Neural cell (in vitro differentiated cells): Measurements from ENCODE around the gene BATF3. TPM values are rescaled to one million over a fixed set of nuclear protein-coding genes. Genes with fewer than 3 reads are reported as not detected.

Experiments
- H2AFZ ChIP-seq: fragments of 200-600, 300-800 bp; sonication (generic), shearing (Covaris generic); 2 replicates; pipeline ENCODE4 v1.6.0; 2014; ENCODE audit warnings: low read depth, mild to moderate bottlenecking, antibody characterized with exemption, low read length, moderate library complexity
- H3F3A ChIP-seq: fragments of 200-600 bp; shearing (Covaris generic); 2 replicates; pipeline ENCODE4 v1.6.1; 2016; ENCODE audit warnings: mild to moderate bottlenecking, moderate library complexity, mixed read lengths, antibody characterized with exemption, low read length; ENCODE audit not compliant: insufficient read depth, poor library complexity, severe bottlenecking
- H3K27ac ChIP-seq: fragments of 200-600, 300-800 bp; sonication (generic), shearing (Covaris generic); 2 replicates; pipeline ENCODE4 v1.5.1; 2014; ENCODE audit warnings: mild to moderate bottlenecking, low read length, moderate library complexity
- H3K27me3 ChIP-seq: fragments of 300-800, 200-600 bp; sonication (generic), shearing (Covaris generic); 2 replicates; pipeline ENCODE4 v1.6.0; 2014; ENCODE audit warnings: mild to moderate bottlenecking, low read depth, low read length, moderate library complexity; ENCODE audit not compliant: insufficient read depth
- H3K36me3 ChIP-seq: fragments of 300-800, 200-600 bp; sonication (generic), shearing (Covaris generic); 2 replicates; pipeline ENCODE4 v1.5.1; 2014; ENCODE audit warnings: mild to moderate bottlenecking, antibody characterized with exemption, low read length, moderate library complexity; ENCODE audit not compliant: insufficient read depth
- H3K4me2 ChIP-seq: fragments of 300-800, 200-600 bp; sonication (generic), shearing (Covaris generic); 2 replicates; pipeline ENCODE4 v1.6.0; 2014; ENCODE audit warnings: mild to moderate bottlenecking, low read length
- H3K4me3 ChIP-seq: fragments of 300-800, 200-600 bp; sonication (generic), shearing (Covaris generic); 2 replicates; pipeline ENCODE4 v1.5.1; 2014; ENCODE audit warnings: mild to moderate bottlenecking, low read length, moderate library complexity
- H3K79me2 ChIP-seq: fragments of 200-600 bp; shearing (Covaris generic); replicated peaks from 2 replicates; pipeline ENCODE4 v1.6.0; 2014; ENCODE audit warnings: mild to moderate bottlenecking, low read length, moderate library complexity; ENCODE audit not compliant: insufficient read depth
- H3K9ac ChIP-seq: fragments of 300-800, 200-600 bp; sonication (generic), shearing (Covaris generic); 2 replicates; pipeline ENCODE4 v1.6.1; 2016; ENCODE audit warnings: mild to moderate bottlenecking, low read length, mixed read lengths
- H3K9me2 ChIP-seq: fragments of 200-600 bp; shearing (Covaris generic); 2 replicates; pipeline ENCODE4 v1.6.1; 2016; ENCODE audit warnings: mild to moderate bottlenecking, low read length, mixed read lengths; ENCODE audit not compliant: insufficient read depth
- H3K9me3 ChIP-seq: fragments of 200-600, 300-800 bp; sonication (generic), shearing (Covaris generic); 2 replicates; pipeline ENCODE4 v1.6.1; 2016; ENCODE audit warnings: mild to moderate bottlenecking, mixed run types, low read length, moderate library complexity, mixed read lengths
- H4K20me1 ChIP-seq: fragments of 200-600 bp; shearing (Covaris generic); 2 replicates; pipeline ENCODE4 v1.6.1; 2016; ENCODE audit warnings: mild to moderate bottlenecking, mixed run types; ENCODE audit not compliant: insufficient read depth
- CTCF ChIP-seq: fragments of 450-650 bp; IDR thresholded peaks from 2 replicates; pipeline ENCODE4 v1.5.1; 2014; ENCODE audit warnings: antibody characterized with exemption, mild to moderate bottlenecking, moderate library complexity; ENCODE audit not compliant: poor library complexity, severe bottlenecking
- EP300 ChIP-seq: fragments of 450-650 bp; conservative IDR thresholded peaks from 2 replicates; pipeline ENCODE4 v1.6.1; 2014; ENCODE audit warnings: antibody characterized with exemption, mild to moderate bottlenecking, moderate library complexity; ENCODE audit not compliant: poor library complexity, severe bottlenecking
- EZH2 ChIP-seq: fragments of 200-600, 300-800 bp; shearing (Covaris generic), sonication (generic); IDR thresholded peaks from 2 replicates; pipeline ENCODE4 v1.6.1; 2014; ENCODE audit warnings: antibody characterized with exemption, low read length, borderline replicate concordance, mild to moderate bottlenecking; ENCODE audit not compliant: insufficient read depth, poor library complexity, severe bottlenecking
- MXI1 ChIP-seq: fragments of 450-650 bp; conservative IDR thresholded peaks from 2 replicates; pipeline ENCODE4 v1.6.1; 2014; ENCODE audit warnings: antibody characterized with exemption, mild to moderate bottlenecking; ENCODE audit not compliant: poor library complexity, severe bottlenecking
- POLR2AphosphoS5 ChIP-seq: IDR thresholded peaks from 2 replicates; pipeline ENCODE4 v1.6.1; 2012
- RAD21 ChIP-seq: fragments of 450-650 bp; conservative IDR thresholded peaks from 2 replicates; pipeline ENCODE4 v1.6.1; 2014; ENCODE audit warnings: antibody characterized with exemption, mild to moderate bottlenecking, moderate library complexity
- REST ChIP-seq: IDR thresholded peaks from 2 replicates; pipeline ENCODE4 v1.6.1; 2012; ENCODE audit warnings: borderline replicate concordance
- SMC3 ChIP-seq: fragments of 450-650 bp; conservative IDR thresholded peaks from 2 replicates; pipeline ENCODE4 v1.6.1; 2014; ENCODE audit warnings: antibody characterized with exemption, mild to moderate bottlenecking, moderate library complexity; ENCODE audit not compliant: poor library complexity
- TAF1 ChIP-seq: IDR thresholded peaks from 2 replicates; pipeline ENCODE4 v1.6.1; 2012; ENCODE audit warnings: low read depth
- polyA plus RNA-seq: library from polyadenylated mRNA; depleted of rRNA; stranded (reverse); fragments of >200 nt; gene quantifications from 2 replicates; pipeline ENCODE4 v1.2.3, GENCODE V29; 2014

The BATF3 gene
- polyA plus RNA-seq, 1 donor from 2014 or later, result 0.82 TPM

GRCh38 chr1:212669102-212669501 is 30.5 kb downstream of the BATF3 start:
- H3K79me2 ChIP-seq, result no peaks in the 10 kb centered on the region
- H3K4me2 ChIP-seq, result no peak overlapping the region
- no peak overlapping the region for H3K27ac ChIP-seq
- no peaks in the 10 kb centered on the region for H3K27me3 ChIP-seq
- H3K36me3 ChIP-seq, result no peaks in the 10 kb centered on the region
- no peak overlapping the region for H3K9ac ChIP-seq
- no peaks in the 10 kb centered on the region for H3F3A ChIP-seq
- no peak overlapping the region for H3K4me3 ChIP-seq
- no peaks in the 10 kb centered on the region for H3K9me3 ChIP-seq
- no peaks in the 10 kb centered on the region for H4K20me1 ChIP-seq
- H3K9me2 ChIP-seq, result no peaks in the 10 kb centered on the region
- no peak overlapping the region for H2AFZ ChIP-seq
- no peak for TF ChIP-seq EP300
- no peak for TF ChIP-seq EZH2
- no peak for TF ChIP-seq CTCF
- no peak for TF ChIP-seq MXI1

- H3K27ac ChIP-seq, result no peak overlapping the region
- no peaks in the 10 kb centered on the region for H3K79me2 ChIP-seq
- H3K9ac ChIP-seq, result no peak overlapping the region
- no peaks in the 10 kb centered on the region for H3F3A ChIP-seq
- no peak overlapping the region for H3K4me2 ChIP-seq
- TF ChIP-seq SMC3, result no peak
- no peaks in the 10 kb centered on the region for H3K9me3 ChIP-seq
- no peak overlapping the region for H3K4me3 ChIP-seq
- H2AFZ ChIP-seq, result no peak overlapping the region
- no peaks in the 10 kb centered on the region for H4K20me1 ChIP-seq
- no peaks in the 10 kb centered on the region for H3K36me3 ChIP-seq
- H3K9me2 ChIP-seq, result no peaks in the 10 kb centered on the region
- H3K27me3 ChIP-seq, result no peaks in the 10 kb centered on the region
Observed at GRCh38 chr1:212668477-212668876, 31.2 kb downstream of the BATF3 start.

- no peaks in the 10 kb centered on the region for H3K9me3 ChIP-seq
- H2AFZ ChIP-seq, result no peak overlapping the region
- no peaks in the 10 kb centered on the region for H3K9me2 ChIP-seq
- H3K4me2 ChIP-seq, result no peak overlapping the region
- H3K9ac ChIP-seq, result no peak overlapping the region
- no peaks in the 10 kb centered on the region for H4K20me1 ChIP-seq
- no peak overlapping the region for H3K27ac ChIP-seq
- H3K36me3 ChIP-seq, result no peaks in the 10 kb centered on the region
- H3K79me2 ChIP-seq, result no peaks in the 10 kb centered on the region
- H3K4me3 ChIP-seq, result no peak overlapping the region
- TF ChIP-seq EZH2, result no peak
- TF ChIP-seq REST, result no peak
- TF ChIP-seq MXI1, result no peak
- no peak for TF ChIP-seq CTCF
- no peak for TF ChIP-seq EP300
- TF ChIP-seq TAF1, result no peak
- no peak for TF ChIP-seq SMC3
- no peak for TF ChIP-seq POLR2AphosphoS5
- no peak for TF ChIP-seq RAD21
- H3F3A ChIP-seq, result no peaks in the 10 kb centered on the region
- H3K27me3 ChIP-seq, result no peaks in the 10 kb centered on the region
Observed at GRCh38 chr1:212667223-212668139, 32.2 kb downstream of the BATF3 start.
